Transverse colon (tissue), 4 donors: Measurements from ENCODE around the gene CRLF1. TPM values are rescaled to one million over a fixed set of nuclear protein-coding genes. Genes with fewer than 3 reads are reported as not detected.
"Not testable (repeated sequence)": the region's sequence is repeated elsewhere in the genome, so short reads cannot be mapped to it uniquely, and the experiment has no call there.

Experiments used
- DNase-seq: peaks from one replicate; pipeline ENCODE4 v3.0.0-alpha.2; 2019
- H3K27ac ChIP-seq, 4 donors: fragments of 200-600 bp; sonication (generic); 2 replicates each; pipeline ENCODE4 v1.5.1; 2016 to 2018; ENCODE audit warnings: inconsistent platforms in 4 of 4
- H3K27me3 ChIP-seq: fragments of 200-600 bp; sonication (generic); 2 replicates; pipeline ENCODE4 v1.5.1; 2017; ENCODE audit warnings: inconsistent platforms
- H3K36me3 ChIP-seq, 4 donors: fragments of 200-600 bp; sonication (generic); 2 replicates each; pipeline ENCODE4 v1.5.1; 2017 to 2019; ENCODE audit warnings: inconsistent platforms in 4 of 4
- H3K4me1 ChIP-seq, 4 donors: fragments of 200-600 bp; sonication (generic); 2 replicates each; pipeline ENCODE4 v1.5.1; 2017 to 2020; ENCODE audit warnings: inconsistent platforms in 4 of 4
- H3K4me3 ChIP-seq, 4 donors: fragments of 200-600 bp; sonication (generic); 1 replicate in 1 of 4; 2 replicates in 3 of 4; pipeline versions ENCODE4 v1.5.1 to v1.6.1; 2017 to 2019; ENCODE audit warnings: inconsistent platforms in 4 of 4
- H3K9me3 ChIP-seq, 2 donors: fragments of 200-600 bp; sonication (generic); 2 replicates each; pipeline ENCODE4 v1.5.1; 2017 to 2019; ENCODE audit warnings: inconsistent platforms in 2 of 2
- EP300 ChIP-seq: sonication (generic); formaldehyde crosslinking; IDR thresholded peaks from one replicate; pipeline ENCODE4 v1.6.1; 2017; ENCODE audit warnings: antibody characterized with exemption, low read depth
- POLR2A ChIP-seq: fragments of 450-650 bp; IDR thresholded peaks from one replicate; pipeline ENCODE4 v1.6.1; 2016; ENCODE audit warnings: antibody characterized with exemption, mild to moderate bottlenecking, moderate library complexity
- POLR2AphosphoS5 ChIP-seq, 3 donors: sonication (generic); formaldehyde crosslinking; IDR thresholded peaks; one replicate each; pipeline ENCODE4 v1.6.1; 2016; ENCODE audit warnings: antibody characterized with exemption in 3 of 3
- WGBS, 2 donors: methylation state at CpG; one replicate each; pipeline ENCODE4 v1.1.5; 2018; ENCODE audit warnings: low coverage in 1 of 2; 5-methylcytosine and 5-hydroxymethylcytosine counted together
- in situ Hi-C, 4 donors: fragments of 200-750 bp; cut with MboI; loops; one replicate each; pipeline versions ENCODE4 v1.15.0 to v1.15.1; 2017; ENCODE audit warnings: low sequenced_read_pairs in 3 of 4, low pct_ligation_motif_present in 1 of 4, low pct_unique_long_range_greater_than_20kb in 1 of 4
- intact Hi-C: fragments of 100-400 bp; cut with DNase I; formaldehyde crosslinking; loops from one replicate; pipeline ENCODE4 v1.15.1; 2023; ENCODE audit warnings: low total_unique reads
- total RNA-seq, 4 donors: library from RNA; depleted of rRNA; stranded (reverse); fragments of >200 nt; gene quantifications; one replicate each; pipeline ENCODE4 v1.1.0, GENCODE V29; 2016
- TF ChIP-seq, protein P1 (sequence below), 5 experiments: fragments of 200-600 bp in 3 of 5; fragments of 450-650 bp in 2 of 5; sonication (generic) in 3 of 5; IDR thresholded peaks; 1 replicate in 2 of 5; 2 replicates in 3 of 5; pipeline ENCODE4 v1.5.1; 2016 to 2017; ENCODE audit warnings: antibody characterized with exemption in 5 of 5, inconsistent platforms in 3 of 5, mild to moderate bottlenecking in 2 of 5, moderate library complexity in 1 of 5

The CRLF1 gene
- total RNA-seq, 4 donors from 2014 or later, result 1.1 to 21.0 (median 6.1) TPM

DNA sequence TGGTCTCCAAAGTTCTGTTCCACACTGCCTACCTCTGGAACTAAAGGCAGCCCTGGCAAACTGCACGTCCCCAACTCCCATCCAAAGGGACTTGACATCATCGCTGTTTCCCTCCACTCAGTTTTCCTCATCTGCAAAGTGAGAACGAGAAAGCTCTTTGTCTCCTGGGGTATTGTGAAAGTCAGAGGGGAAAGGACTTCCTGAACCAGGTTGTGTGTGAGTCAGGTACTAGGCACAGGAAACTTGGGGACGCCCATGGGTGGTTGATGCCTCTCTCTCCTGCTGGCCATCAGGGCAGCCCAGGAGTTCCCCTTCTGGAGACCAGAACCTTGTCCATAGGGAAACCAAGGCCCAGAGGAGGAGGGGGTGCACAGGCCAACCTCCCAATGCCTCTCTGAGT lies 4.7 kb downstream of the CRLF1 start:
- Histone ChIP-seq H3K4me1 (peaks cover 0 to 15% (median 7%) of the 10 kb centered on the region in 4 donors), H3K36me3 (no peaks in the 10 kb centered on the region), H3K4me3 (no peak overlapping the region), H3K9me3 (no peaks in the 10 kb centered on the region), H3K27me3 (peaks cover 90% of the 10 kb centered on the region), H3K27ac (no peak overlapping the region)
- TF ChIP-seq EP300 (no peak), POLR2A (no peak), POLR2AphosphoS5 (IDR thresholded peaks at IDR 0.05) (no peak)
- TF ChIP-seq, protein P1, sequence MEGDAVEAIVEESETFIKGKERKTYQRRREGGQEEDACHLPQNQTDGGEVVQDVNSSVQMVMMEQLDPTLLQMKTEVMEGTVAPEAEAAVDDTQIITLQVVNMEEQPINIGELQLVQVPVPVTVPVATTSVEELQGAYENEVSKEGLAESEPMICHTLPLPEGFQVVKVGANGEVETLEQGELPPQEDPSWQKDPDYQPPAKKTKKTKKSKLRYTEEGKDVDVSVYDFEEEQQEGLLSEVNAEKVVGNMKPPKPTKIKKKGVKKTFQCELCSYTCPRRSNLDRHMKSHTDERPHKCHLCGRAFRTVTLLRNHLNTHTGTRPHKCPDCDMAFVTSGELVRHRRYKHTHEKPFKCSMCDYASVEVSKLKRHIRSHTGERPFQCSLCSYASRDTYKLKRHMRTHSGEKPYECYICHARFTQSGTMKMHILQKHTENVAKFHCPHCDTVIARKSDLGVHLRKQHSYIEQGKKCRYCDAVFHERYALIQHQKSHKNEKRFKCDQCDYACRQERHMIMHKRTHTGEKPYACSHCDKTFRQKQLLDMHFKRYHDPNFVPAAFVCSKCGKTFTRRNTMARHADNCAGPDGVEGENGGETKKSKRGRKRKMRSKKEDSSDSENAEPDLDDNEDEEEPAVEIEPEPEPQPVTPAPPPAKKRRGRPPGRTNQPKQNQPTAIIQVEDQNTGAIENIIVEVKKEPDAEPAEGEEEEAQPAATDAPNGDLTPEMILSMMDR (IDR thresholded peaks at IDR 0.05), result no peak
- in situ Hi-C loops (loop anchor here in 1 of 4 donors (25.0 kb wide), 1 partner anchor 210 kb away; no protein-coding TSS in a partner anchor), intact Hi-C loops (no loop called here)
- DNase-seq, result no peak
- WGBS, 2 donors, result 75 to 86% methylated on average over 4 of the region's 4 CpGs

DNA sequence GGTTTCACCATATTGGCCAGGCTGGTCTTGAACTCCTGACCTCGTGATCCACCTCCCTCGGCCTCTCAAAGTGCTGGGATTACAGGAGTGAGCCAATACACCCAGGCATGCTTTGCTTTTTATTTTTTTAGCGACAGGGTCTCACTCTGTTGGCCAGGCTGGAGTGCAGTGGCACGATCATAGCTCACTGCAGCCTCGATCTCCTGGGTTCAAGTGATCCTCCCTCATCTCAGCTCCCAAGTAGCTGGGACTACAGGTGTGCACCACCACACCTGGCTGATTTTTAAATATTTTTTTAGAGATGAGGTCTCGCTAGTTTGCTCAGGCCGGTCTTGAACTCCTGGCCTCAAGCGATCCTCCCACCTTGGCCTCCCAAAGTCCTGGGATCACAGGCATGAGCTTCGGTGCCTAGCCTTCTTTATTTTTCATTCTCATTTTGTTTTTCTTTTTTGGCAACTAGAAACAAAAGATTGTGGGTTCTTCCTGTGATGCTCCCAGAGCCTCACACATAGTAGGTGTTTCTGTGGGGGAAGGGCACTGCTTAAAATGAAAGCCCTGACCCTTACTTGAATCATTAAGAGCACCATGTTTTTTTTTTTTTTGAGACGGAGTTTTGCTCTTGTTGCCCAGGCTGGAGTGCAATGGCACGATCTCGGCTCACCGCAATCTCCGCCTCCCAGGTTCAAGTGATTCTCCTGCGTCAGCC lies 5.8 kb downstream of the CRLF1 start:
- DNase-seq, intact Hi-C loops, H3K27ac ChIP-seq, H3K9me3 ChIP-seq, H3K4me3 ChIP-seq, H3K36me3 ChIP-seq, H3K4me1 ChIP-seq: not testable (repeated sequence)
- in situ Hi-C loops, result loop anchor here in 1 of 4 donors (25.0 kb wide), 1 partner anchor 211 kb away; no protein-coding TSS in a partner anchor
- 85 to 90% methylated on average over 6 to 15 of the region's 15 CpGs for WGBS, 2 donors
- H3K27me3 ChIP-seq, result peaks cover 92% of the 10 kb centered on the region

DNA sequence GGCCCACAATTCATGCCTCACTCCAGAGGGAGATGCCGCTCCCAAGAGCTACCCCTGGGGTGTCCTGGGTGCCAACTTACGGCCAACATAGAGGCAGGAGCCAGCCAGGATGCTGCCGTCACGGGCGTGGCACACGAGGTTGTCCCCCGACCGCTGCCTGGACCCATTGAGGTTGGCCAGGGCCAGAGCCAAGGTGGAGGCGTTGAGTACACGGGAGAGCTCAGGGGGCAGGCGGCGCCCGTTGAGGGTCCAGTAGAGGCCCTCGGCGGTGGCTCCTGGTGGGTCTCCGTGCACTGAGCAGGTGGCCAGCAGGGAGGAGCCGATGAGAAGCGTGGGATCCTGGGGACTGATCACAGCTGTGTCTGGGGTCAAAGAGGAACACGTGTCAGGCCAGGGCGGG lies 7.1 kb downstream of the CRLF1 start:
- Histone ChIP-seq H3K36me3 (no peaks in the 10 kb centered on the region), H3K27ac (no peak overlapping the region), H3K27me3 (peaks cover 88% of the 10 kb centered on the region), H3K4me1 (peaks cover 8 to 18% (median 13%) of the 10 kb centered on the region in 4 donors), H3K4me3 (no peak overlapping the region), H3K9me3 (no peaks in the 10 kb centered on the region)
- DNase-seq, result no peak
- intact Hi-C loops, result no loop called here
- TF ChIP-seq POLR2AphosphoS5 (IDR thresholded peaks at IDR 0.05) (no peak), POLR2A (no peak), EP300 (no peak)
- TF ChIP-seq, protein P1 (IDR thresholded peaks at IDR 0.05), result no peak
- WGBS, 2 donors, result 77% methylated on average over 20 of the region's 20 CpGs; no CpG with 5 or more reads in 1 of the 2 donors
- in situ Hi-C loops, result loop anchor here (10.0 to 25.0 kb wide), 3 partner anchors 137 to 245 kb away; partner anchors contain the start of gene UPF1 (in 2 of the 4)

DNA sequence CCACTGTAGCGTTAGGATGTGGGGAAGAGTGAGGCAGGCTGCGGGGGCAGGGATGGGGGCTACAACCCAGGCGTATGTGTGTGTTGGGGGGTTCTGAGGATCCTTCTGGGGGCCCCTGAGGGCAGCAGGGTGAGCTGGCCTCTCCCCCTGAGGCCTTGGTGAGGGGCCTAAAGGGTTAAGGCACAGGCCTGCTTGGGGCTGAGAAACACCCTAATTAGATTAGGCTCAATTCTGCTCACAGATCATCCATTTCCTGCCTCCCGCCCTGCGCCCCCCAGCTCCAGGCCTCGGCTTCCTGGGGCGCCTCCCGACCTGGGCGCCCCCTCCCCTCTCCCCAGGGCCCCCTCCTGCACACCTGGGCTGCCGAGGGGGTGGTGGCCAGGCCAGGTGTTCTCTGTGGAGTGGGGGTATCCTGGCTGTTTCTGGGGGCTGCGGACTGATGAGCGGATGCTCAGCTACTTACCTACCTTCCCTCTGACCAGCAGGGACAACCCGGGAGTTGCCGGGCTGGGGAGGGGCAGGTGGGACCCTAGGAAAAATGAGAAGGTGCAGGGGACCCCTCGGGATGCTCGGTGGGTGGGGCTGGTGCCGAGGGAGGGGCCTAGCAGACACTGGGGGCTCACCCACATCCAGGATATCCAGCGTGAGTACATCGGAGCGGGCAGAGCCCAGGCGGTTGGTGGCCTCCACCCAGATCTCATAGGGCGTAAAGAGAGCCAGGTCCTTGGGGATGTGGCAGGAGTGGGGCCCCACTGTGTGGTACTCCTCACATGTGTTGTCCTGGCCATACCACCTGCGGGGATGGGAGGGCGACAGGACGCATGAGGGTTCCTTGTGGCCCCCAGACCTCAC lies 8.6 kb downstream of the CRLF1 start:
- no peaks in the 10 kb centered on the region for H3K36me3 ChIP-seq
- no peak overlapping the region for H3K27ac ChIP-seq
- peaks cover 10 to 18% (median 16%) of the 10 kb centered on the region in 4 donors for H3K4me1 ChIP-seq
- no peaks in the 10 kb centered on the region for H3K9me3 ChIP-seq
- in situ Hi-C loops (loop anchor here (10.0 to 25.0 kb wide), 3 partner anchors 136 to 247 kb away; partner anchors contain the start of gene UPF1 (in 2 of the 4)), intact Hi-C loops (no loop called here)
- TF ChIP-seq POLR2AphosphoS5 (IDR thresholded peaks at IDR 0.05) (no peak), POLR2A (no peak), EP300 (no peak)
- TF ChIP-seq, protein P1 (IDR thresholded peaks at IDR 0.05), result no peak
- DNase-seq, result no peak
- WGBS, 2 donors, result 47% methylated on average over 24 of the region's 25 CpGs; no CpG with 5 or more reads in 1 of the 2 donors
- peaks cover 73% of the 10 kb centered on the region for H3K27me3 ChIP-seq
- no peak overlapping the region for H3K4me3 ChIP-seq
